Gastroesophageal sphincter (tissue), 2 donors: ENCODE measurements around the gene COA6.

Experiments used
- POLR2A ChIP-seq, 2 donors: fragments of 450-650 bp; IDR thresholded peaks; one replicate each; pipeline ENCODE4 v1.6.1; 2017; ENCODE audit warnings: antibody characterized with exemption in 2 of 2, mild to moderate bottlenecking in 2 of 2, moderate library complexity in 1 of 2
- POLR2AphosphoS5 ChIP-seq: sonication (generic); formaldehyde crosslinking; IDR thresholded peaks from one replicate; pipeline ENCODE4 v1.6.1; 2017; ENCODE audit warnings: antibody characterized with exemption

DNA sequence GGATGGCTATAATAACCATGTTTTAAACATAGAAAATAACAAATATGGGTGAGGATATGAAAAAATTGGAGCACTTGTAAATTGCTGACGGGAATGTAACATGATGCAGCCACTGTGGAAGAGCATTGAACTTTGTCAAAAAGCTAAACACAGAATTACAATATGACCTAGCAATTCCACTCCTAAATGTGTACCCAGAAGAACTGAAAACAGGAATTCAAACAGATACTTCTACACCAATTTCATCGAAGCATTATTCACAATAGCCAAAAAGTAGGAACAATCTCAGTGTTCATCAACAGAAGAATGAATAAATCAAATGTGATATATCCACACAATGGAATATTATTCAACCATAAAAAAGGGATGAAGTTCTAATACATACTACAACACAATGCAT lies 32.7 kb upstream of the COA6 start:
- no peak for TF ChIP-seq POLR2AphosphoS5
- TF ChIP-seq POLR2A (IDR thresholded peaks at IDR 0.05), result no peak
